ENCODE measurements around the gene NAGLU. TPM values are rescaled to one million over a fixed set of nuclear protein-coding genes. Genes with fewer than 3 reads are reported as not detected.
A peak's percentile ranks its signal among the peaks of the same experiment; 100 is the strongest.

The NAGLU gene
- 13.7 TPM for polyA plus RNA-seq (2012; ENCODE audit: low read depth, missing spikeins)

DNA sequence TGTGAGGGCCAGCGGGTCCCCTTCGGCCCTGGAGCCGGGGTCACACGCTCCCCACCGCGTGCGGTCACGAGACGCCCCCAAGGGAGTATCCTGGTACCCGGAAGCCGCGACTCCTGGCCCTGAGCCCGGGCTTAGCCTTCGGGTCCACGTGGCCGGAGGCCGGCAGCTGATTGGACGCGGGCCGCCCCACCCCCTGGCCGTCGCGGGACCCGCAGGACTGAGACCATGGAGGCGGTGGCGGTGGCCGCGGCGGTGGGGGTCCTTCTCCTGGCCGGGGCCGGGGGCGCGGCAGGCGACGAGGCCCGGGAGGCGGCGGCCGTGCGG, at the start of gene NAGLU:
NAGLU (plus strand) TSS at position 194 of the 324 bp plus-strand sequence; CDS start at position 226, 32 bp downstream.
- peak; percentile 84 for FAIRE-seq
- DNase-seq (ENCODE audit: insufficient read length, low spot score): peak; percentile 99
- TF ChIP-seq SPI1 (IDR thresholded peaks at IDR 0.05; ENCODE audit: low read depth, low read length) (0 out of 2 replicates have a peak, but pooled peaks have one; percentile 0), POU2F2 (IDR thresholded peaks at IDR 0.05; ENCODE audit: low read depth, low read length) (peak; percentile 66; the same call in 1 of the 2 replicates), TAF1 (IDR thresholded peaks at IDR 0.05; ENCODE audit: low read depth, low read length) (no peak)

DNA sequence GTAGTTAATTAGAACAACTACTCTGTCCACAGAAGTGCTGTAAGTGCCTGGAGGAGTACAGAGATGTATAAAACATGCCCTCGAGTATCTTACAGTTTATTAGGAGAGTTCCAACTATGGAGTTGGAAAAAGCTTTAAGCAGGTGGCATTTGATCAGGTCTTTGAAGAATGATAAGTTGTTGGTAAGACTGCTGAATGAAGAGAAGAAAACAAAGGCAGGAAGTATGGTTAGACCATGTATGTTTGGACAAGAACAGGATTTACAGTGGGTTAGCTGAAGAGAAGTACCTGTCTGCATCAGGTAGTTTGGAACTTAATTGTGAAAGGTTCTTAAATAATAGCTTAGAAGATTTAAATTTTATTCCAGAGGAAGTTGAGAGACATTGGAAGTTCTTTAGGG, 48.0 kb upstream of the NAGLU start:
- no peak for TF ChIP-seq TAF1 (IDR thresholded peaks at IDR 0.05; ENCODE audit: low read depth, low read length)
- DNase-seq (ENCODE audit: insufficient read length, low spot score) (no peak), FAIRE-seq (no peak)

DNA sequence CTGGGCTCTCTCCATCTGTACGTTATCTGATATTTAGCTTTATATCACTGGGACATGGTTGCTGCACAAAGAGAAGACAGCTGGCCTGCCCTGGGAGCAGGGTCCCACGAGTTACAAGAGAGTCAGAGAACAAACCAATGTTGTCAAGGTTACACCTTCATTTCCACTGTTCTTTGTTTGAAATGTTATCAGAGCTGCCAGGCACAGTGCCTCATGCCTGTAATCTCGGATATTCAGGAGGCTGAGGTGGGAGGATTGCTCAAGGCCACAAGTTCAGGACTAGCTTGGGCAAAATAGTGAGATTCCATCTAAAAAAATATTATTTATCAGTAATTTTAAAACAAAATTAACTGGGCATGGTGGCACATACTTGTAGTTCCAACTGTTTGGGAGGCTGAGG, 42.7 kb upstream of the NAGLU start:
- DNase-seq (ENCODE audit: insufficient read length, low spot score): no peak
- TF ChIP-seq POU2F2 (IDR thresholded peaks at IDR 0.05; ENCODE audit: low read depth, low read length): no peak
- no peak for TF ChIP-seq PAX5 (IDR thresholded peaks at IDR 0.05; ENCODE audit: insufficient read depth, low read length, severe bottlenecking)
- no peak for TF ChIP-seq POLR2AphosphoS5 (IDR thresholded peaks at IDR 0.05; ENCODE audit: low read depth, low read length)
- no peak for TF ChIP-seq POLR2A (IDR thresholded peaks at IDR 0.05; ENCODE audit: low read depth, low read length)
- no peak for TF ChIP-seq SPI1 (IDR thresholded peaks at IDR 0.05; ENCODE audit: low read depth, low read length)
- TF ChIP-seq TAF1 (IDR thresholded peaks at IDR 0.05; ENCODE audit: low read depth, low read length): no peak
- no peak for FAIRE-seq

DNA sequence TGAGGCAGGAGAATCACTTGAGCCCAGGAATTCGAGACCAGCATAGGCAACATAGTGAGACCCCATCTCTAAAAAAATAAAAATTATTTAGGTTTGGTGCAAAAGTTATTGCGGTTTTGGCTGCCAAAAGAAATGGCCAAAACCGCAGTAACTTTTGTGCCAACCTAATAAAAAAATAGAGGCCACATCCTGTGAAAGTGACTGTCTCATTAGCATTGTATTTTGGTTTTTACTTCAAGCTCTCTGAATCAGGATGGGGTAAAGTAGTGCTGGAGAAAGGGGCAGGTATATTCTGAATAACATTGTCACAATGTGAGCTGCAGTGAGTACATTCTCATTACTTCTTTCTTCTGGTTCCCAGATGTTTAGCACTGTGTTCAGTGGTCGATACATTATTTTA, 41.4 kb upstream of the NAGLU start:
- TF ChIP-seq POLR2A (IDR thresholded peaks at IDR 0.05; ENCODE audit: low read depth, low read length) (no peak), TAF1 (IDR thresholded peaks at IDR 0.05; ENCODE audit: low read depth, low read length) (no peak), SPI1 (IDR thresholded peaks at IDR 0.05; ENCODE audit: low read depth, low read length) (no peak)
- DNase-seq (ENCODE audit: insufficient read length, low spot score) (no peak), FAIRE-seq (no peak)

DNA sequence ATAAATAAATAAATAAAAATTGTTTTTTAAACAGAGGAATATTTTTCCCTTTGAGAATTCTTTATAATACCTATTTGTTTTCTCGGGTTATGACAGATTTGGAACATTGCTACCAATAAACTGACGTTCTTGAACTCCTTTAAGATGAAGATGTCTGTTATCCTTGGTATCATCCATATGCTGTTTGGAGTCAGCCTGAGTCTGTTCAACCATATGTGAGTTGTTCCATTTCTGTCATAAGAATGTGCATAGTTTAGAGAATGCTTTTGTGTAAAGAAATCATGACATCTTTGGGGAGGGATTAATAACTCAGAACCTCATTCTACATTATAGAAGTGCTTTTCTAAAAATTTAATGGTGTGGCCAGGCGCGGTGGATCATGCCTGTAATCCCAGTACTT, 37.2 kb upstream of the NAGLU start:
- DNase-seq (ENCODE audit: insufficient read length, low spot score) (no peak), FAIRE-seq (no peak)
- TF ChIP-seq POU2F2 (IDR thresholded peaks at IDR 0.05; ENCODE audit: low read depth, low read length) (no peak), POLR2A (IDR thresholded peaks at IDR 0.05; ENCODE audit: low read depth, low read length) (no peak), PAX5 (IDR thresholded peaks at IDR 0.05; ENCODE audit: insufficient read depth, low read length, severe bottlenecking) (no peak), POLR2AphosphoS5 (IDR thresholded peaks at IDR 0.05; ENCODE audit: low read depth, low read length) (no peak), SPI1 (IDR thresholded peaks at IDR 0.05; ENCODE audit: low read depth, low read length) (no peak), TAF1 (IDR thresholded peaks at IDR 0.05; ENCODE audit: low read depth, low read length) (no peak)

DNA sequence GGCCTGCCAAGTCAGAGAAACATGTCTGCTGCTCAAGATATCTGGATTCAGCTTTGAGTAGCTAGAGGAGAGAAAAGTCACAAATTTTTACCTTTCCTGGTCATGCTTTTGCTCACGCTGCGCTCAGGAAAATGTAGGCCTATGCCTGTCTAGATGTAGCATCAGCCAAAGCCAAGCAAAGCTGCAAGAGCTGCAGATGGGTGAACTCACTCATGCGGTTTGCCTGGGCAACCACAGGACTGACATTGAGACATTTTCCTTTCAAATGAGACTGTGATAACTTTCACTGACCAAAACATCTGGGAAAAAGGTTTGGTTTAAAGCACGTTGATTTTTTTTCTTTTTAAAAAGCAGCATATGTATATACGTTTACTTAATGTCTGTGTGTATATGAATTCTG, 34.0 kb upstream of the NAGLU start:
- TF ChIP-seq POU2F2 (IDR thresholded peaks at IDR 0.05; ENCODE audit: low read depth, low read length) (no peak), PAX5 (IDR thresholded peaks at IDR 0.05; ENCODE audit: insufficient read depth, low read length, severe bottlenecking) (no peak), SPI1 (IDR thresholded peaks at IDR 0.05; ENCODE audit: low read depth, low read length) (no peak), TAF1 (IDR thresholded peaks at IDR 0.05; ENCODE audit: low read depth, low read length) (no peak)
- DNase-seq (ENCODE audit: insufficient read length, low spot score) (no peak), FAIRE-seq (no peak)

DNA sequence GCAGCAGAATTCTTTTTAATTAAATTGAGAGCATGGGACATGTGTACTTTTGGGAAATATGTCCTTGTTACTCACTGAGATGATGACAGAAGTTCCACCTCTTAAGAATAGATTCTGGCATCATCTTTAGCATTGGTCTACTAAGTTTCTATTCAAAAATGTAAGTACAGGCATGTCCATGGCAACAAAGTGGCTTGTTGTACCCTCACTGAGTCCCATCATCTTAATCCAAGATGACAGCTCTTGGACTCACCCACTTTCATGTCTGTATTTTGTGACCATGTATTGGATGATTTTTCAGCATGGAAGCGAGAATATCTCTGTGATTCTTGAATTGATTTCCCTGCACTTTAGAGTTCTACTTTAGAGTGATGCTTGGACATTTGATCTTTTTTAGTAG, 33.1 kb upstream of the NAGLU start:
- TF ChIP-seq POU2F2 (IDR thresholded peaks at IDR 0.05; ENCODE audit: low read depth, low read length) (no peak), POLR2AphosphoS5 (IDR thresholded peaks at IDR 0.05; ENCODE audit: low read depth, low read length) (no peak), PAX5 (IDR thresholded peaks at IDR 0.05; ENCODE audit: insufficient read depth, low read length, severe bottlenecking) (no peak), POLR2A (IDR thresholded peaks at IDR 0.05; ENCODE audit: low read depth, low read length) (no peak), TAF1 (IDR thresholded peaks at IDR 0.05; ENCODE audit: low read depth, low read length) (no peak), SPI1 (IDR thresholded peaks at IDR 0.05; ENCODE audit: low read depth, low read length) (no peak)
- DNase-seq (ENCODE audit: insufficient read length, low spot score): no peak
- no peak for FAIRE-seq

DNA sequence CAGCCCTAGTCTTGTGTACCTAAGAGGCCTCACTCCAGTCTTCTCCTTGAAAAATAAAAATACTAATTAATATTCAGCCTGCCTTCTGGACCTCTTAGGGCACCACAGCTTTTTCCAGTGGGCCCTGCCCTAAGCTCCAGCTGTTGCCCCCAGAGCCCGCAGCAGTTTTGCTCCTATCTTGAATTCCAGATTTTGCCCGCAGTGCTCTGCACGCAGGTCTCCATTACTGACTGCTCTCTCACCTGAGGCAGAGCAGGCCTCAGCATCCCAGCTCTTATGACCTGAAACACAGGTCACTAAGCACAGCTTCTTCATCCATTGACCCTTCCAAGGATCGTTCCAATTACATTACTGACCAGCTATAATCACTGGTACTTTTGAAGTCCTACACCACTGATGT, 28.4 kb upstream of the NAGLU start:
- no peak for FAIRE-seq

DNA sequence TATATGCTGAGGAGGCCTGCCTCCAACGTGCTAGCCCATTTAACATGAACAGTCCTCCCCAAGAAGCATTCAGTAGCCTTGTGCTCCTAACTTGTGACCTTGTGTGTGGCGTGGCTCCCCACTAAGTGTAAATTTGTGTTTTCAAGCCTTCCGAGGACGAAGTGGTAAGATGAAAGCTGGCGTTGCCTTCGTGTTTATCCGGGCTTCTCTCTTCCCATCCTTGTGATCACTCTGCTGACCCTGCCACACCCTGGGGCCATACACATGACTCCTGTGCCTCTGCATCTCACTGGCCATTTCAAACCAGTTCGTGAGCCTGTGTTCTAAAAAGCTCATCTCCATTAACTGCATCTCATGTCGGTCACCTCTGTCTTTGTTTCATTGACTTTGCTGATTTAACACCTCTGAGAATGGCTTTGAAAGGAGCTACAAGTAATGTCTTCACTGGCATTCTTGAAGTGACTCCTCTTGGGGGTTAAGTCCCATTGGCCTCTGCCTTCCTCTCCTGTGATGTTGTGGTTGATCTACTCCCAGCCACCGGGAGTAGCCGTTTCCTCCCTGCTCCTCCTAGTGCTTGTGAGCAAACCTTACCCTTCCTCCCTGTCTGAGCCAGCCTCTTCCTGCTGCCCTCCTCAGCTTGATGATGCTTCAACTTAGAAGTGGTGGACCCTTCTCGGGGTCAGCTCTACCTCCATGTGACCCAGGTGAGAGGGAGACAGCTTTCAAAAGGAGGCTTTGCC, 27.4 kb upstream of the NAGLU start:
- DNase-seq (ENCODE audit: insufficient read length, low spot score) (no peak), FAIRE-seq (no peak)
- TF ChIP-seq POLR2AphosphoS5 (IDR thresholded peaks at IDR 0.05; ENCODE audit: low read depth, low read length) (no peak), PAX5 (IDR thresholded peaks at IDR 0.05; ENCODE audit: insufficient read depth, low read length, severe bottlenecking) (no peak), TAF1 (IDR thresholded peaks at IDR 0.05; ENCODE audit: low read depth, low read length) (no peak), SPI1 (IDR thresholded peaks at IDR 0.05; ENCODE audit: low read depth, low read length) (no peak), POLR2A (IDR thresholded peaks at IDR 0.05; ENCODE audit: low read depth, low read length) (no peak), POU2F2 (IDR thresholded peaks at IDR 0.05; ENCODE audit: low read depth, low read length) (no peak)

More for the DNA sequence above, 28.4 kb upstream of the NAGLU start:
- TF ChIP-seq TAF1 (IDR thresholded peaks at IDR 0.05; ENCODE audit: low read depth, low read length) (no peak), POLR2A (IDR thresholded peaks at IDR 0.05; ENCODE audit: low read depth, low read length) (no peak), PAX5 (IDR thresholded peaks at IDR 0.05; ENCODE audit: insufficient read depth, low read length, severe bottlenecking) (no peak), SPI1 (IDR thresholded peaks at IDR 0.05; ENCODE audit: low read depth, low read length) (no peak), POLR2AphosphoS5 (IDR thresholded peaks at IDR 0.05; ENCODE audit: low read depth, low read length) (no peak), POU2F2 (IDR thresholded peaks at IDR 0.05; ENCODE audit: low read depth, low read length) (no peak)
- DNase-seq (ENCODE audit: insufficient read length, low spot score): no peak

DNA sequence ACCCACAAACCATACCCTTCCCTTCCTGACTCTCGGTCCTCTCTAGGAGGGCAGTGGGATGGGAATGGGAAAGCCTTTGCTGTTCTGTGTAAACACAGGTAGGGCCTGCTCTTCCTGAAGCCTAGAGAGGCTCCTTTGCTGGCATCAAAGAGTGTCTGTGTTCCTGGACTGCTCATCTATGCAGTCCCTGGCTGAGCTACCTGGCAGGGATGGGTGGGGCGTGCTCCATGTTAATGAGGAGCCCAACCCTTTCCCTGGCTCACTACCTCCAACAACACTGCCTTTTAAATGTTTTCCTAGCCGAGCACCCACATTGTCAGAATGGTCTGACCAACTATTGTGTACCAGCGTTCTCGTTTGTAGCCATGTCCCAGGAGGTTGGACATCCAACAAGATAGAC, 26.6 kb upstream of the NAGLU start:
- DNase-seq (ENCODE audit: insufficient read length, low spot score): no peak
- no peak for TF ChIP-seq PAX5 (IDR thresholded peaks at IDR 0.05; ENCODE audit: insufficient read depth, low read length, severe bottlenecking)
- no peak for TF ChIP-seq POU2F2 (IDR thresholded peaks at IDR 0.05; ENCODE audit: low read depth, low read length)
- TF ChIP-seq POLR2AphosphoS5 (IDR thresholded peaks at IDR 0.05; ENCODE audit: low read depth, low read length): no peak
- TF ChIP-seq SPI1 (IDR thresholded peaks at IDR 0.05; ENCODE audit: low read depth, low read length): no peak
- TF ChIP-seq TAF1 (IDR thresholded peaks at IDR 0.05; ENCODE audit: low read depth, low read length): no peak
- TF ChIP-seq POLR2A (IDR thresholded peaks at IDR 0.05; ENCODE audit: low read depth, low read length): no peak
- no peak for FAIRE-seq
